ENCODE data around the gene ADSL. TPM values are rescaled to one million over a fixed set of nuclear protein-coding genes. Genes with fewer than 3 reads are reported as not detected.
"Not testable (repeated sequence)": the region's sequence is repeated elsewhere in the genome, so short reads cannot be mapped to it uniquely, and the experiment has no call there.

ADSL gene
- total RNA-seq, 2 experiments from 2014 or later, result 95.0 to 105 TPM

DNA sequence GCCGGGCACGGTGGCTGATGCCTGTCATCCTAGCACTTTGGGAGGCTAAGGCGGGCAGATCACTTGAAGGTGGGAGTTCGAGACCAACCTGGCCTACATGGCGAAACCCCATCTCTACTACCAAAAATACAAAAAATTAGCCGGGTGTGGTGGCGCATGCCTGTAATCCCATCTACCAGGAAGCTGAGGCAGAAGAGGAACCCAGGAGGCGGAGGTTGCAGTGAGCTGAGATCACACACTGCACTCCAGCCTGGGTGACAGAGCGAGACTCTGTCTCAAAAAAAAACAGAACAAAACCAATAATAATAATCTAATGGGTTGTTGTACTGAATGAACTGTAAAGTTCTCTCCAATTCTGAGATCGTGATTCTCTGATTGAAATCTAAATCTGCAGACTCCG, 32.1 kb downstream of the ADSL start:
- H3K36me3 Mint-ChIP-seq (ENCODE audit: low read depth); CTCF ChIA-PET; DNase-seq; H3K9me3 Mint-ChIP-seq; H3K27ac Mint-ChIP-seq; H3K4me3 Mint-ChIP-seq; POLR2A ChIA-PET; H3K27me3 Mint-ChIP-seq; H3K4me1 Mint-ChIP-seq: not testable (repeated sequence)

GRCh38 chr22:40381461-40381860, 35.2 kb downstream of the ADSL start:
- no peaks in the 10 kb centered on the region for H3K9me3 Mint-ChIP-seq
- POLR2A ChIA-PET, result interaction anchor here (1.9 kb wide), 1 partner anchor 11 kb away, joined by 6 read pairs; the partner anchor contains the start of gene SGSM3

GRCh38 chr22:40383905-40384304, 37.6 kb downstream of the ADSL start:
- no peaks in the 10 kb centered on the region for H3K9me3 Mint-ChIP-seq
- no peak overlapping the region for H3K4me3 Mint-ChIP-seq
- H3K36me3 Mint-ChIP-seq (ENCODE audit: low read depth), result peaks cover 3% of the 10 kb centered on the region
- no peaks in the 10 kb centered on the region for H3K27me3 Mint-ChIP-seq
- ChIA-PET CTCF (no interaction called here), POLR2A (interaction anchor here (1.0 to 2.5 kb wide), 3 partner anchors 10 to 16 kb away, joined by 5 to 14 read pairs (median 8); partner anchors contain the start of gene SGSM3)
- H3K27ac Mint-ChIP-seq, result no peak overlapping the region
- no peak for DNase-seq
- peaks cover 23% of the 10 kb centered on the region for H3K4me1 Mint-ChIP-seq

More at GRCh38 chr22:40381461-40381860, 35.2 kb downstream of the ADSL start:
- CTCF ChIA-PET, result interaction anchor here (0.6 to 1.7 kb wide), 2 partner anchors 10 to 540 kb away, joined by 4 to 6 read pairs; no protein-coding TSS in a partner anchor
- Mint-ChIP-seq H3K4me3 (no peak overlapping the region), H3K4me1 (peaks cover 21% of the 10 kb centered on the region), H3K27ac (no peak overlapping the region), H3K27me3 (no peaks in the 10 kb centered on the region), H3K36me3 (ENCODE audit: low read depth) (peaks cover 4% of the 10 kb centered on the region)
- DNase-seq, result no peak

DNA sequence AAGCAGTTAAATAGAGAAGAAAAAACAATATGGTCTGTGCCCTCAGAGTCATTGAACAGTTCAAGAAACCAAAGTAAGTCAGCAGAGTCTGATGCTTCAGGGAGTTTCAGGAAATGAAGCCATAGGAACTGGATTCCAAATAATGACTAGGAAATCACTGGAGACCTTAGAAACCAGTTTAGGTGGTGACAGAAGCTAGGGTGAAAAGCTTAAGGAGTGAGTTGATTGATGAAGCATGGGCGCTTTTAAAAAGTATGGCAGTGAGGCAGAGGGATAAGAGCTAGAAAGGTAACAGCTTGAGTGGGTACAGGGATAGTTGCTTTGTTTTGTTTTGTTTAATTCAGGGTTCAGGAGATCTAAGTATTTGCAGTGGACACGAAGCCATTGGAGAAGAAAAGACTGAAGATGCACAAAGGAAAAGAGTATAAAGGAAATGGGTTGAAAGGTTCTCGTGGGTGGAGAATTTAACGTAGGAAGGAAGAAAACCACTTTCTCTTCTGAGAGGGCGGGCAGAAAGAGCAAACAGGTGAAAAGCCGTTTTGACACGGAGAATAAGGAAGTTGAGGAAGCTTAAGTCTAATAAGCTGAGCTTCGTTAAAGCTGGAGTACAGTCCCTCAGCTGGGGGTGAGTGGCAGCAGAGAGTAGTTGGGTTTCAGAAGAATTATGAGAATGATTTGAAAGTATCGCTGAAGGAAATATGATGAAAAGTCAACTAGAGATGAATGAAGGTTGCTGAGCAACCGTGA, 38.9 kb downstream of the ADSL start:
- Mint-ChIP-seq H3K9me3 (no peaks in the 10 kb centered on the region), H3K4me1 (peaks cover 23% of the 10 kb centered on the region), H3K27me3 (no peaks in the 10 kb centered on the region), H3K27ac (peak overlapping the region; percentile 79), H3K4me3 (peak overlapping the region; percentile 72), H3K36me3 (ENCODE audit: low read depth) (peaks cover 3% of the 10 kb centered on the region)
- no peak for DNase-seq
- POLR2A ChIA-PET, result interaction anchor here (0.9 to 2.5 kb wide), 8 partner anchors 8 to 39 kb away, joined by 3 to 14 read pairs (median 4); partner anchors contain the start of genes ADSL and SGSM3
- CTCF ChIA-PET, result interaction anchor here (1.5 to 1.8 kb wide), 2 partner anchors 14 to 52 kb away, joined by 3 to 11 read pairs; no protein-coding TSS in a partner anchor

- Mint-ChIP-seq H3K9me3 (no peaks in the 10 kb centered on the region), H3K36me3 (ENCODE audit: low read depth) (peaks cover 3% of the 10 kb centered on the region), H3K4me3 (no peak overlapping the region), H3K27me3 (no peaks in the 10 kb centered on the region), H3K4me1 (peaks cover 25% of the 10 kb centered on the region), H3K27ac (no peak overlapping the region)
- CTCF ChIA-PET, result no interaction called here
- no peak for DNase-seq
- POLR2A ChIA-PET, result no interaction called here
Observed at GRCh38 chr22:40387746-40388145, 41.4 kb downstream of the ADSL start.

GRCh38 chr22:40388231-40388630, 41.9 kb downstream of the ADSL start:
- H3K9me3 Mint-ChIP-seq, result no peaks in the 10 kb centered on the region
- H3K4me1 Mint-ChIP-seq, result peaks cover 25% of the 10 kb centered on the region
- no peak overlapping the region for H3K27ac Mint-ChIP-seq
- H3K4me3 Mint-ChIP-seq, result no peak overlapping the region
- POLR2A ChIA-PET, result interaction anchor here (1.3 kb wide), 1 partner anchor 11 kb away, joined by 5 read pairs; no protein-coding TSS in a partner anchor
- no peaks in the 10 kb centered on the region for H3K27me3 Mint-ChIP-seq
- peaks cover 3% of the 10 kb centered on the region for H3K36me3 Mint-ChIP-seq (ENCODE audit: low read depth)
- CTCF ChIA-PET, result no interaction called here
- no peak for DNase-seq

DNA sequence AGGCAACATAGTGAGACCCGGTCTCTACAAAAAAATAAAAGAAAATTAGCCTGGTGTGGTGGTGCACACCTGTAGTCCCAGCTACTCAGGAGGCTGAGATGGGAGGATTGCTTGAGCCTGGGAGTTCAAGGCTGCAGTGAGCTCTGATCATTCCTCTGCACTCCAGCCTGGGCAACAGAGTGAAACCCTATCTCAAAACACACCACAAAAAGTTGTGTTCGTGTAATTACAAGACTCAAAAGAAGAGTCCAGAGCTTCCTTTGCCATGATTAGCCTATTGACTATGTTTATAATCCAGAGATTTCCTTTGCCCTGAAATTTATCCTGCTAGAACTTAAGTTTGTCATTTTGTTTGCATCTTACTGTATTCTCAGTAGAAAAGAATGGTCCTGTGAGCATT, 45.1 kb downstream of the ADSL start:
- H3K4me1 Mint-ChIP-seq, result peaks cover 8% of the 10 kb centered on the region
- H3K9me3 Mint-ChIP-seq, result no peaks in the 10 kb centered on the region
- no peak overlapping the region for H3K4me3 Mint-ChIP-seq
- peaks cover 6% of the 10 kb centered on the region for H3K36me3 Mint-ChIP-seq (ENCODE audit: low read depth)
- POLR2A ChIA-PET, result interaction anchor here (1.2 to 2.2 kb wide), 2 partner anchors 10 to 21 kb away, joined by 4 to 5 read pairs; partner anchors contain the start of gene SGSM3
- CTCF ChIA-PET, result interaction anchor here (1.1 to 1.2 kb wide), 3 partner anchors 9 to 45 kb away, joined by 3 to 4 read pairs (median 4); no protein-coding TSS in a partner anchor
- no peaks in the 10 kb centered on the region for H3K27me3 Mint-ChIP-seq
- no peak overlapping the region for H3K27ac Mint-ChIP-seq
- no peak for DNase-seq

- Mint-ChIP-seq H3K27me3 (no peaks in the 10 kb centered on the region), H3K4me1 (peaks cover 10% of the 10 kb centered on the region), H3K4me3 (no peak overlapping the region), H3K9me3 (no peaks in the 10 kb centered on the region), H3K36me3 (ENCODE audit: low read depth) (peaks cover 10% of the 10 kb centered on the region), H3K27ac (no peak overlapping the region)
- DNase-seq, result no peak
- ChIA-PET CTCF (interaction anchor here (0.8 to 1.2 kb wide), 2 partner anchors 44 to 46 kb away, joined by 3 read pairs; no protein-coding TSS in a partner anchor), POLR2A (interaction anchor here (2.2 kb wide), 1 partner anchor 8 kb away, joined by 5 read pairs; no protein-coding TSS in a partner anchor)
Observed at GRCh38 chr22:40392618-40393017, 46.3 kb downstream of the ADSL start.

DNA sequence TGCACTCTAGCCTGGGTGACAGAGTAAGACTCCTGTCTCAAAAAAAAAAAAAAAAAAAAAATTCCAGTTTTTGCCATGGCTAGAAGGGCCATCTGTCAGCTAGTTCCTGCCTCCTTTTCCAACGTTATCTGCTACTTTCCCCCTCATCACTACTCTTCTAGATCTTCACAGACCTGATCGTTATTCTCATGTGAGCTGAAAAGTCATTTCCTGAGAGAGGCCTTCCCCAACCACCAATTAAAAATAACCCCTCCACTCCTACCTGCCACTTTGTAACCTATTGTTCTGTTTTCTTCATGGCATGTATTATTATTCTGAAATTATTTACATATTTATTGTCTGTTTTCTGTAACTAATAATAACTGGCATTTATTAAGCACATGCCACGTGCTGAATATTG, 48.3 kb downstream of the ADSL start:
- Mint-ChIP-seq H3K27me3 (no peaks in the 10 kb centered on the region), H3K4me1 (peaks cover 19% of the 10 kb centered on the region), H3K36me3 (ENCODE audit: low read depth) (peaks cover 11% of the 10 kb centered on the region), H3K4me3 (no peak overlapping the region), H3K27ac (no peak overlapping the region), H3K9me3 (no peaks in the 10 kb centered on the region)
- DNase-seq, result no peak
- ChIA-PET CTCF (no interaction called here), POLR2A (no interaction called here)

DNA sequence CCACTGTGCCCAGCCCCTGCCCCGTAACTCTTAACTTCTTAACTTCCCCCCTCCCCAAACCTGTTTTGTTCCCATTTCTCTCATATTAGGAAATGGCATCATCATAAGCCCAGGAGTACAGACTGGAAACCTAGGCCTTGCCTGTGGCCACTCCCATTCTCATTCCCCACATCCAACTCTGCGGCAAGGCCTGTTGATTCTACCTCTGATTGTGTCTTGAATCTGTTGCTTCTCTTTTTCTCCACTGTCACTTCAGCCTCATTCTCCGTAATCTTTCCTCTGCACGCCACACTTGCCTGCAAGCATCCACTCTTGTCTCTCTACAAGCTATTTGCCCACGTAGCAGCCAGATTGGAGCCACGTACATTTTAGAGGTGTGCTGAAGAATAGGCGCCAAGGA, 49.3 kb downstream of the ADSL start:
- POLR2A ChIA-PET, result no interaction called here
- DNase-seq, result no peak
- H3K4me1 Mint-ChIP-seq, result peaks cover 28% of the 10 kb centered on the region
- H3K27ac Mint-ChIP-seq, result no peak overlapping the region
- H3K36me3 Mint-ChIP-seq (ENCODE audit: low read depth), result peaks cover 11% of the 10 kb centered on the region
- no peak overlapping the region for H3K4me3 Mint-ChIP-seq
- no peaks in the 10 kb centered on the region for H3K27me3 Mint-ChIP-seq
- CTCF ChIA-PET, result no interaction called here
- H3K9me3 Mint-ChIP-seq, result no peaks in the 10 kb centered on the region

DNA sequence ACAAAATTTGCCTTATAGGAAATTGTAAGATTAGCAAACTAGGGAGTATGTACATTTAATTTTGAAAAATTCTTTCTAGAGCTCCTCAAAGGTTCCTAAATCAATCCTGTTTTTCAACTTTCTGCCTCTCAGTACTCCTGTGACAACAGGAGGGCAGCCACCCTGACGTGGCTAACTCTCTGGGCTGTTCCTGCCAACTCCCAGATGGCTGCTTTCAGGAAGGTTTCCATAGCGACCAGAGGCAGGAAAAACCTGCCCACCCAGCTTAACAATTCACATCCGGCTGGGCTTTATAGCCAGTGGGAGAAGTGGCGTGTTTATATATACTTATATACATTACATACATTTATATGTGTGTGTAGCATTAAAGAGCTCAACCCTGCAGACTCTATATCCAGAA, 50.6 kb downstream of the ADSL start:
- H3K27ac Mint-ChIP-seq, result no peak overlapping the region
- H3K9me3 Mint-ChIP-seq, result no peaks in the 10 kb centered on the region
- POLR2A ChIA-PET, result no interaction called here
- CTCF ChIA-PET, result interaction anchor here (1.1 kb wide), 1 partner anchor 49 kb away, joined by 3 read pairs; no protein-coding TSS in a partner anchor
- H3K36me3 Mint-ChIP-seq (ENCODE audit: low read depth), result peaks cover 17% of the 10 kb centered on the region
- H3K4me1 Mint-ChIP-seq, result peaks cover 39% of the 10 kb centered on the region
- no peak overlapping the region for H3K4me3 Mint-ChIP-seq
- DNase-seq, result no peak
- no peaks in the 10 kb centered on the region for H3K27me3 Mint-ChIP-seq

DNA sequence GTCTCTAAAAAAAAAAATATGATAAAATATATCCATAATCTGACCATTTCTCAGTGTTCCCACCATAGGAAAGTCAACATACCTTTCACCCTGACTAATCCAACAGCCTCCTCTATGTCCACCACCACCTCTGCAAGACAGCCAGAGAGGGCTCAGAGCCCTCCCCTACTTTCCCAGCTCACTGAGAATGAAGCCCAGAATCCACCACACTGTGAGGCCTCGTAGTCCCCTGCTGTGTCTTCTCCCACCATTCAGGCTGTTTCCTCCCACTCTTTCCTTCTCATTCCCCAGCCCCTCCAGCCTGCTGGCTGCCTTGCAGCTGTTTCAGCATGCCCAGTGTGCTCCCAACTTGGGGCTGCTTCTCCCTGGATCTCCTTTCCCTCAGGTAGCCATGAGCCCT, 51.1 kb downstream of the ADSL start:
- H3K4me1 Mint-ChIP-seq, result peaks cover 44% of the 10 kb centered on the region
- no peaks in the 10 kb centered on the region for H3K9me3 Mint-ChIP-seq
- H3K27me3 Mint-ChIP-seq, result no peaks in the 10 kb centered on the region
- CTCF ChIA-PET, result interaction anchor here (0.7 to 1.1 kb wide), 2 partner anchors 49 to 146 kb away, joined by 3 to 5 read pairs; no protein-coding TSS in a partner anchor
- peaks cover 22% of the 10 kb centered on the region for H3K36me3 Mint-ChIP-seq (ENCODE audit: low read depth)
- POLR2A ChIA-PET, result interaction anchor here (0.7 to 1.5 kb wide), 2 partner anchors 12 to 201 kb away, joined by 3 to 5 read pairs; no protein-coding TSS in a partner anchor
- H3K4me3 Mint-ChIP-seq, result no peak overlapping the region
- no peak for DNase-seq
- peak overlapping the region; percentile 36 for H3K27ac Mint-ChIP-seq

GRCh38 chr22:40399621-40400020, 53.3 kb downstream of the ADSL start:
- DNase-seq, result no peak
- Mint-ChIP-seq H3K27ac (peak overlapping the region; percentile 90), H3K27me3 (no peaks in the 10 kb centered on the region), H3K9me3 (no peaks in the 10 kb centered on the region), H3K36me3 (ENCODE audit: low read depth) (peaks cover 41% of the 10 kb centered on the region), H3K4me1 (peaks cover 58% of the 10 kb centered on the region), H3K4me3 (no peak overlapping the region)
- ChIA-PET POLR2A (interaction anchor here (0.7 to 2.8 kb wide), 9 partner anchors 9 to 552 kb away, joined by 3 to 14 read pairs (median 3); partner anchors contain the start of genes MRTFA, RBX1 and SGSM3), CTCF (interaction anchor here (0.6 to 1.9 kb wide), 4 partner anchors 15 to 1063 kb away, joined by 3 to 11 read pairs (median 3); no protein-coding TSS in a partner anchor)
